ENCODE results near the gene PPM1H.
A peak's percentile ranks its signal among the peaks of the same experiment; 100 is the strongest.

PPM1H gene

GRCh38 chr12:62868820-62869219 is 66.1 kb downstream of the PPM1H start:
- DNase-seq, result no peak

GRCh38 chr12:62866451-62867082 is 68.4 kb downstream of the PPM1H start:
- DNase-seq, result no peak

GRCh38 chr12:62865937-62866336 is 69.0 kb downstream of the PPM1H start:
- DNase-seq, result no peak

GRCh38 chr12:62865065-62865464 is 69.9 kb downstream of the PPM1H start:
- DNase-seq, result no peak

- no peak for DNase-seq
These were observed 72.6 kb downstream of the PPM1H start for GRCh38 chr12:62862259-62862881.

- no peak for DNase-seq
These were observed 73.4 kb downstream of the PPM1H start for GRCh38 chr12:62861586-62861985.

GRCh38 chr12:62860501-62861411 is 74.2 kb downstream of the PPM1H start:
- DNase-seq, result no peak

- no peak for DNase-seq
These were observed 74.9 kb downstream of the PPM1H start for GRCh38 chr12:62860020-62860419.

GRCh38 chr12:62859321-62859737 is 75.6 kb downstream of the PPM1H start:
- no peak for DNase-seq

GRCh38 chr12:62856454-62856853 is 78.5 kb downstream of the PPM1H start:
- no peak for DNase-seq

GRCh38 chr12:62854024-62854423 is 80.9 kb downstream of the PPM1H start:
- DNase-seq, result no peak

GRCh38 chr12:62849398-62849797 is 85.6 kb downstream of the PPM1H start:
- DNase-seq, result no peak

- peak; percentile 30 for DNase-seq
These were observed 86.5 kb downstream of the PPM1H start for GRCh38 chr12:62848418-62848817.

- no peak for DNase-seq
These were observed 87.2 kb downstream of the PPM1H start for GRCh38 chr12:62847709-62848108.

- DNase-seq, result no peak
These were observed 88.5 kb downstream of the PPM1H start for GRCh38 chr12:62846491-62846890.

GRCh38 chr12:62844915-62845314 is 90.0 kb downstream of the PPM1H start:
- no peak for DNase-seq

GRCh38 chr12:62843716-62844115 is 91.2 kb downstream of the PPM1H start:
- DNase-seq, result no peak

- no peak for DNase-seq
These were observed 93.1 kb downstream of the PPM1H start for GRCh38 chr12:62841846-62842245.

- DNase-seq, result no peak
These were observed 94.1 kb downstream of the PPM1H start for GRCh38 chr12:62840806-62841205.

GRCh38 chr12:62839869-62840660 is 94.9 kb downstream of the PPM1H start:
- no peak for DNase-seq

- DNase-seq, result no peak
These were observed 99.9 kb downstream of the PPM1H start for GRCh38 chr12:62834971-62835547.

GRCh38 chr12:62834406-62834805 is 100.5 kb downstream of the PPM1H start:
- DNase-seq, result no peak

GRCh38 chr12:62833634-62834033 is 101.3 kb downstream of the PPM1H start:
- DNase-seq, result no peak
